SK-N-MC (cell line): ENCODE data around the gene SEC24D.
A peak's percentile ranks its signal among the peaks of the same experiment; 100 is the strongest.

Experiments used
- DNase-seq: peaks from one replicate; pipeline ENCODE4 v3.0.0-alpha.2; 2011; ENCODE audit warnings: low read depth, low spot score
- H3K27ac ChIP-seq: fragments of 200-600 bp; sonication (generic); 2 replicates; pipeline ENCODE4 v1.5.1; 2016; ENCODE audit warnings: mixed run types
- H3K36me3 ChIP-seq: fragments of 200-600 bp; sonication (generic); 2 replicates; pipeline ENCODE4 v1.6.1; 2017; ENCODE audit warnings: antibody characterized with exemption, low read length, mixed read lengths; ENCODE audit not compliant: insufficient read depth
- H3K4me3 ChIP-seq: fragments of 200-600 bp; sonication (generic); 2 replicates; pipeline ENCODE4 v1.5.1; 2016
- H3K9ac ChIP-seq: fragments of 200-600 bp; sonication (generic); 2 replicates; pipeline ENCODE4 v1.8.0; 2017; ENCODE audit warnings: mixed run types, mixed read lengths; ENCODE audit not compliant: insufficient read length
- H3K9me3 ChIP-seq: fragments of 200-600 bp; sonication (generic); 2 replicates; pipeline ENCODE4 v1.6.1; 2017; ENCODE audit warnings: low read depth, mild to moderate bottlenecking, antibody characterized with exemption, low read length, moderate library complexity, mixed read lengths
- EZH2 ChIP-seq: fragments of 200-600 bp; sonication (generic); IDR thresholded peaks from one replicate; pipeline ENCODE4 v1.6.1; 2017; ENCODE audit warnings: antibody characterized with exemption
- FOXP2 ChIP-seq: optimal IDR thresholded peaks from 2 replicates; pipeline ENCODE3; 2011; ENCODE audit warnings: mild to moderate bottlenecking, moderate library complexity; ENCODE audit not compliant: insufficient read depth; ENCODE audit errors: extremely low read length, control extremely low read depth
- POLR2AphosphoS5 ChIP-seq: IDR thresholded peaks from 2 replicates; pipeline ENCODE4 v1.6.1; 2012; ENCODE audit warnings: mild to moderate bottlenecking, low read depth, low read length, borderline replicate concordance

Gene SEC24D

DNA sequence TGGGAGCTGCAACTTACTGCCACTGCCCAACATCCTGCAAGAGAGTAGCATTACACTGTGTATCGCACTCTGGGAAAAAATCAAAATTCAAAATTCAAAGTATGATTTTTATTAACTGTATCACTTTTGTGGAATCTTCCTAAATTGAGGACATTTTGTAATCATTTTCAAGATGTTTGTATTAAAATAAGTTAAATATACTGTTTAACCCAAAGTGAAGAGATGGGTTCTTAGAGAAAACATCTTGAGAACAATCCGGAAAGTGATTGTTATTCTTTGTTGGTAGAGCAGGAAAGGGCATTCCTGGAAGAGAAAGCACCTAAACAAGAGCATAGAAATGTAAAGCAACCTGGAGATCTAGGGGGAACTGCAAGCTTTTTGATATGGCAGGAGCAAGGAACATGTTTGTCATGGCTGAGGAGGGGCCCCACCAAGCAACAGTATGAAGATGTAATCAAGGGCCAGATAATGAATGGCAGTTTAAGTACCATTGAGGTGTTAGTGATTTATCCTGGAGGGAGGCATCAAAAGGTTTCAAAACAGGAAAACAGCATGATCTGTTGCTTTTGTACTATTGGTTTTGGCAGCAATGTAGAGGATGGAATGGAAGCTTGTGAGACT is 14.1 kb upstream of the SEC24D start:
- Histone ChIP-seq H3K4me3 (no peak overlapping the region), H3K36me3 (no peaks in the 10 kb centered on the region), H3K9ac (no peak overlapping the region), H3K9me3 (no peaks in the 10 kb centered on the region), H3K27ac (no peak overlapping the region)
- no peak for TF ChIP-seq EZH2
- TF ChIP-seq POLR2AphosphoS5: no peak
- TF ChIP-seq FOXP2: no peak
- no peak for DNase-seq

- no peak for TF ChIP-seq EZH2
- Histone ChIP-seq H3K9ac (no peak overlapping the region), H3K27ac (no peak overlapping the region), H3K4me3 (no peak overlapping the region), H3K9me3 (no peaks in the 10 kb centered on the region), H3K36me3 (no peaks in the 10 kb centered on the region)
- no peak for DNase-seq
Observed at GRCh38 chr4:118848901-118849300, 13.0 kb upstream of the SEC24D start.

DNA sequence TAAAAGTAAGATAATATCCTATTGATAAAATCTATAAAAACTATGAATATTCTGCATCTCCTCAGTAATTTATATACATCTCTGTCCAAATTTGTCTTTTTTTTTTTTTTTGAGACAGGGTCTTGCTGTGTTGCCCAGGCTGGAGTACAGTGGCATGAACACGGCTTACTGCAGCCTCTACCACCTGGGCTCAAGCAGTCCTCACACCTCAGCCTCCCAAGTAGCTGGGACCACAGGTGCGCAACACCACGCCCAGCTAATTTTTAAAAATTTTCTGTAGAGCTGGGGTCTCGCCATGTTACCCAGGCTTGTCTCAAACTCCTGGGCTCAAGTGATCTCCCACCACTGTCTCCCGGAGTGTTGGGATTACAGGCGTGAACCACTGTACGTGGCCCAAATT is 12.3 kb upstream of the SEC24D start:
- Histone ChIP-seq H3K36me3 (no peaks in the 10 kb centered on the region), H3K9me3 (no peaks in the 10 kb centered on the region), H3K4me3 (no peak overlapping the region), H3K9ac (no peak overlapping the region), H3K27ac (no peak overlapping the region)
- no peak for DNase-seq
- no peak for TF ChIP-seq FOXP2
- no peak for TF ChIP-seq POLR2AphosphoS5
- TF ChIP-seq EZH2: no peak

GRCh38 chr4:118846979-118847378 is 11.1 kb upstream of the SEC24D start:
- no peaks in the 10 kb centered on the region for H3K36me3 ChIP-seq
- H3K27ac ChIP-seq: no peak overlapping the region
- no peak for TF ChIP-seq FOXP2
- no peak for TF ChIP-seq POLR2AphosphoS5
- H3K4me3 ChIP-seq: no peak overlapping the region
- no peak for DNase-seq
- no peaks in the 10 kb centered on the region for H3K9me3 ChIP-seq
- H3K9ac ChIP-seq: no peak overlapping the region

DNA sequence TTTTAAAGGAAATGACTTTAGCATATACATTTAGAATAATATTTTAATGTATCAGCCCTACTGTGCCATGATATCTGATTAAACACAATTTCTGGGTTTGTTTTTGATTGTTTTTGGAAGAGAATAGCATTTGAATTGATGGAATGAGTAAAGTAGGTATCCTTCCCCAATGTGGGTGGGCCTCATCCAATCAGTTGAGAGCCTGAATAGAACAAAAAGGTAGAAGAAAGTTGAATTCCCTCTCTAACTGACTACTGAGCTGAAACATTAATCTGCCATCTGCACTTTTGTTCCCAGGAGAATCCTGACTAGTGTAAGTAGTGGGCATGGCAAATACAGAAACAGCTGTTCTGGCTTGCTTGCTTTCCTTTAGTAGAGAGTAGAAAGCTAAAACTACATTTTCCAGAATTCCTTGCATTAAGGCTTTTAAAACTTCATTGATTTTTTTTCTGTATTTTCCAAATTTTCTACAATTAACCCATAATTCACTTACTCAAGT is 9.7 kb upstream of the SEC24D start:
- Histone ChIP-seq H3K27ac (no peak overlapping the region), H3K9ac (no peak overlapping the region), H3K4me3 (no peak overlapping the region), H3K36me3 (no peaks in the 10 kb centered on the region), H3K9me3 (no peaks in the 10 kb centered on the region)
- DNase-seq: no peak
- TF ChIP-seq POLR2AphosphoS5: no peak
- TF ChIP-seq FOXP2: no peak
- no peak for TF ChIP-seq EZH2

- Histone ChIP-seq H3K27ac (no peak overlapping the region), H3K36me3 (no peaks in the 10 kb centered on the region), H3K9ac (no peak overlapping the region), H3K9me3 (no peaks in the 10 kb centered on the region), H3K4me3 (no peak overlapping the region)
- DNase-seq: no peak
- TF ChIP-seq EZH2: no peak
- TF ChIP-seq POLR2AphosphoS5: no peak
- TF ChIP-seq FOXP2: no peak
Observed at GRCh38 chr4:118843237-118843636, 7.3 kb upstream of the SEC24D start.

DNA sequence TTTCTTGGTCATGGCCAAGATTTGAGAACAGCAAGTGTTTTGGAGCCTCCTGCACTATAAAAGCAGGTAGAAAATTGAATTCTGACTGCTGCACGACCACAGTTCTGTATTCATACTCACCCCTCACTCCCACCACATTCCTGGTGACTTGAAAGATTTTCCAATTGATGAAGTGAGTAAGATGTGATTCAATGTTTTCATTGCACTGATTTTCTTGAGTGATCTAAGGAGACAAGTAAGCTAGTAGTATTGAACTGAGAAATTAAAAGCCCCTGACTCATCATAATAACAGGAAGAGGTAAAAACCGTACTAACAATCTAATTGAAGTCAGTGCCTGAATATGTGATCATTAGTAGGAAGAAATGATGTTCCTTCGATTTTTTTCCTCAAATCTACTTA is 6.1 kb upstream of the SEC24D start:
- no peaks in the 10 kb centered on the region for H3K36me3 ChIP-seq
- H3K4me3 ChIP-seq: no peak overlapping the region
- H3K27ac ChIP-seq: no peak overlapping the region
- no peak for DNase-seq
- H3K9ac ChIP-seq: no peak overlapping the region
- no peaks in the 10 kb centered on the region for H3K9me3 ChIP-seq
- no peak for TF ChIP-seq FOXP2
- no peak for TF ChIP-seq EZH2
- TF ChIP-seq POLR2AphosphoS5: no peak

DNA sequence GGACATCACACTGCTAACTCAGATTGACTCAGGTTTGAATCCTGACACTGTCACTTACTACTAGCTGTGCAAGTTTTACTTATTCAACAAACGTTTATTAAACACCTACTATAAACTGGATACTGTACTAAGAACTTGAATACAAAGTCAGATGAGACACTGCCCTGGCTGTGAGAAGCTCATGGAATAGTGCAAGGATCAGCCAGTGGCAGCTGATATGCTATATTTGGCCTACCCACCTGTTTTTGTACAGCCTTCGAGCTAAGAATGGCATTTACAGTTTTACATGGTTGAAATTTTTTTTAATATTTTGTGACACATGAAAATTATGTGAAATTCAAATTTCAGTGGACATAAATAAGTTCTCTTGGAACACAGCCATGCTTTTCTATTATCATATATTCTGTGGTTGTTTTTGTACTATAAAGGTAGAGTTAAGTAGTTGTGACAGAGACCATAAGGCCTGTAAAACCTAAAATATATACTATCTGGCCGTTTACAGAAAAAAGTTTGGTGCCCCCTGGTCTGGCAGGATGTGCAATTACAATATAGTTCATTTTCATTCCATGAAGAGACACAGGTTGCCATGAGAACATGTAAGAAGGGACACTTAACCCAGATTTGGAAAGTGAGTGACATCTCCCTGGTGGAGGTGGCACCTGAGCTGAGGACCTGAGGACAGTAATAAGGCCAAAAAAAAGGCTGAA is 3.4 kb upstream of the SEC24D start:
- Histone ChIP-seq H3K9ac (no peak overlapping the region), H3K36me3 (no peaks in the 10 kb centered on the region), H3K4me3 (no peak overlapping the region), H3K27ac (no peak overlapping the region), H3K9me3 (no peaks in the 10 kb centered on the region)
- TF ChIP-seq EZH2 (no peak), POLR2AphosphoS5 (no peak), FOXP2 (no peak)
- DNase-seq: no peak

GRCh38 chr4:118837121-118837507 is 1.2 kb upstream of the SEC24D start:
- TF ChIP-seq EZH2 (no peak), FOXP2 (no peak), POLR2AphosphoS5 (no peak)
- Histone ChIP-seq H3K9me3 (no peaks in the 10 kb centered on the region), H3K27ac (no peak overlapping the region), H3K9ac (no peak overlapping the region), H3K36me3 (peaks cover 12% of the 10 kb centered on the region), H3K4me3 (peak overlapping the region; percentile 99; the same call in 1 of the 2 replicates)
- DNase-seq: no peak
